GM21528 (cell line): ENCODE data around the gene PSMD3.
"Not testable (repeated sequence)": the region's sequence is repeated elsewhere in the genome, so short reads cannot be mapped to it uniquely, and the experiment has no call there.

Experiments used
- ATAC-seq: cut with Tn5 transposase; IDR thresholded peaks from one replicate; pipeline ENCODE4 v1.9.1; 2021; ENCODE audit warnings: mild to moderate bottlenecking, moderate library complexity; ENCODE audit not compliant: unreplicated experiment, low FRiP score

Gene PSMD3

GRCh38 chr17:39980351-39981206 lies at the start of gene PSMD3:
TSS of gene PSMD3 (plus strand) at chr17:39980807. CDS start at chr17:39980971, 164 bp downstream.
- peak; percentile 86 for ATAC-seq

- ATAC-seq = no peak
Observed at GRCh38 chr17:39933912-39934311, 46.7 kb upstream of the PSMD3 start.

- ATAC-seq = no peak
Observed at GRCh38 chr17:39934324-39934723, 46.3 kb upstream of the PSMD3 start.

GRCh38 chr17:39935909-39936308 lies 44.7 kb upstream of the PSMD3 start:
- no peak for ATAC-seq

DNA sequence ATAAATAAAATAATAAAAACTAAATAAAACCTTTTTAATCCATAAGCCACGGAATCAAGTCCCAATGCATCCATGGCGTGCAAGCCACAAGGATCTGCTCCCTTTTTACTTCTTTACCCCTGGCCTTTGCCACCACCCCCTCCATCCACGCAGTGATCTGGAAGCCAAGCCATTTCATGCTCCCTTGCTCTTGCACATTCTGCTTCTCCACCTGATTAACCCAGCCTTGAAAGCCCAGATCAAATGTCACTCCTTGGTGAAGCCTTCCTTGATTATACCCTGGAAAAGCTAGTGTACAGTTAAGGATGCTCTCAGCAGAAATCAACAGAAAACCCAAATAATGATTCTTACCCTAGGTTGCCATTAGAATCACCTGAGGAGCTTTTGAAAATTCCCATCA lies 43.2 kb upstream of the PSMD3 start:
- no peak for ATAC-seq

- ATAC-seq = no peak
Observed at GRCh38 chr17:39938140-39938869, 42.3 kb upstream of the PSMD3 start.

GRCh38 chr17:39939106-39939505 lies 41.5 kb upstream of the PSMD3 start:
- no peak for ATAC-seq

DNA sequence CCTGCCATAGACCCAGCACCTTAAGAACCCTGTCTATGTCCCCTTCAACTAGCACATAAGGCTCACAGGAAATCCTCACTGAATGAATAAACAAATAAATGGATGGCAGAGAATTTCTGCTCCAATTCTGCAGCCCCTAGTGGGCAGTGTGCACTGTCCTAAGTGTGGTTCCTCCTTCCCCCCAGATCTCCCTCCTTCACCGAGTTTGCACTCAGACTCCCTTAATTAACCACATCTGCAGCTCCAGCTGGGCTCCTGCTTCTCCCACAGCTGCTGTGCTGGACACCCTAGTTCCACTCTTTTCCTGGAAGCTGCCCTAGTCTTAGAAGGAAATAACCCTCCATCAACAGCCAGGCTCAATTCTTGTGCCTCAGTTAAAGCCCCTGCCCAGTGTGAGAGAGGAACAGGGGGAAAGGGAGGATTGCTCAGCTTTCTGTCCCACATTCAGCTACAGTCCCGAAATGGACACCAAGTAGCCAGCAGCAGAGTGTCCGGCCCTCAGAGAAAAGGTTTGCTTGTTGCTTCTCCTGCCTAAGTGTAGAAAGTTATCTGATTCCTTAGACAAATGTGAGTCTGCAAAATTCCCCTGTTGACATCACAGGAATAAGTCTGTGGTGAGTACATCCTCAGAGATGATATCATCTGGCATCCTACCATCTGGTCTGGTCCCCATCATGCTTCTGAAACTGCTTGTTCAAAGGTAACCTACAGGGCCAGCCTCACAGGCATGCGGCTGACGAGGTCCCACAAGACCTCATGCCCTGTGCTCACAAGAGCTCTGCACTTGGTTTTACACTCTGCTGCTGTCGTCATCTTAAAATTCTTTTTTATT lies 40.8 kb upstream of the PSMD3 start:
- no peak for ATAC-seq

GRCh38 chr17:39943702-39944392 lies 36.8 kb upstream of the PSMD3 start:
- no peak for ATAC-seq

- ATAC-seq = no peak
Observed at GRCh38 chr17:39944393-39944711, 36.3 kb upstream of the PSMD3 start.

GRCh38 chr17:39946551-39947330 lies 33.9 kb upstream of the PSMD3 start:
- ATAC-seq = no peak

DNA sequence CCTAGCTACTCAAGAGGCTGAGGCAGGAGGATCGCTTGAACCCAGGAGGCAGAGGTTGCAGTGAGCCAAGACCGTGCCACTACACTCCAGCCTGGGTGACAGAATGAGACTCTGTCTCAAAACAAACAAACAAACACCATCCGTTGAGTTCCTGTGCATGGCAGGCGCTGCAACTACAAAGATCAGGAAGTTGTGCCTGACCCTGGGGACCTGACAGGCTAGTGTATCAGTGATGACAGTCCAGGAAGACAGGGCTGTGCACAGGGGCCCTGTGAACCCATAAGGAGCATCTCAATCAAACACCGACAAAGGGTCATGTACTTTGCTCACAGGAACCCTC lies 32.1 kb upstream of the PSMD3 start:
- ATAC-seq = not testable (repeated sequence)

GRCh38 chr17:39949028-39949427 lies 31.6 kb upstream of the PSMD3 start:
- ATAC-seq = no peak

- no peak for ATAC-seq
Observed at GRCh38 chr17:39950871-39951348, 29.7 kb upstream of the PSMD3 start.

- ATAC-seq = peak; percentile 22
Observed at GRCh38 chr17:39951924-39952679, 28.5 kb upstream of the PSMD3 start.

DNA sequence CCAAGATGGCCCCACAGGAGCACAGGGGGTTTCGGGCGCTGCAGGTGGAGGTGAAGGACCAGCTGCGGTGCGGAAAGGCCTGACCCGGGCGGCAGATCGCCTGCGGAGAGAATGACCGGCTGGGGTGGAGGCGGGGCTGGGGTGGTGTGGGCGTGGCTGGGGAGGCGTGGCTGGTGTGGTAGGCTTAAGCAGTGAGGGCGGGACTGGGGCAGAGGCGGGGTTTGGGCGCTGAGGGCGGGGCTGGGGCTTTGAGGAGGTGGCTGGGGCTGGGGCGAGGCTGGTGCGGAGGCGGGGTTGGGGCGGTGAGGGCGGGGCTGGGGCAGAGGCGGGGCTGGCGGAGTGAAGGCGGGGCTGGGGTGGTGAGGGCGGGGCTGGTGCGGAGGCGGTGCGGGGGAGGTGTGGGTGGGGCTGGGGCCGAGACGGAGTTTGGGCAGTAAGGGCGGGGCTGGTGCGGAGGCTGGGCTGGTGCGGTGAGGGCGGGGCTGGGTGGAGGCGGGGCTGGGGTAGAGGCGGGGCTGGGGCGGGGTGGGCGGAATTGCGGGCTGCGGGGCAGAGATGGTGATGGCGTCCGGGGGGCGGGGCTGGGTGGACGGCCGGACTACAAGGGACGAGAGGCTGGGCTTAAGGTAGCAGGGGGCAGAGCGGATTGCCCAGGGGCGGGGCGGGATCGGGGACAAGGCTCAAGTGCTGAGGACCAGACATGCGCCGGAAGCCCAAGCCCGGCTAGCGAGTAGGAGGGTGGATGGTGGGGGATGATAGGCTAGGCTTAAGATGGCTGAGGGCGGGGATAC lies 27.7 kb upstream of the PSMD3 start:
- ATAC-seq = peak; percentile 67

DNA sequence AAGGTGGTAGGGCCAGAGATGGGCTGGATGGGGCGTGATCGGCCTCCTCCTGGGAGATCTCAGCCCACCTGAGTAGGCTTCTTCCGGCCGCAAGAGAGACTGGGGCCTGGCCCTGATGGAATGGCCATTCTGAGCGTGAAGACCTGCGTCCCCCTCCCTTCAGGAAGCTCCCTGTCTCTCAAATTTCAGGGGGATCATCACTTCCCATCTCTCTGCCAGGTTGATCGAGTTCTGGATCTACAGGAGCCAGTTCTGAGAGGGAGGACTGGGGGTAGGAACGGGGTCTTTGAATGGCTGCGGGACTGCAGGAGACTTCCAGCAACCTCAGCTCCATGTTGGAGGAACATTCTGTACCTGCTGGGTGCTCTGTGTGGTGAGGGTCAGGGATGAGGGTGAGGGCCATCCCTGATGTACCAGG lies 27.1 kb upstream of the PSMD3 start:
- peak; percentile 10 for ATAC-seq

DNA sequence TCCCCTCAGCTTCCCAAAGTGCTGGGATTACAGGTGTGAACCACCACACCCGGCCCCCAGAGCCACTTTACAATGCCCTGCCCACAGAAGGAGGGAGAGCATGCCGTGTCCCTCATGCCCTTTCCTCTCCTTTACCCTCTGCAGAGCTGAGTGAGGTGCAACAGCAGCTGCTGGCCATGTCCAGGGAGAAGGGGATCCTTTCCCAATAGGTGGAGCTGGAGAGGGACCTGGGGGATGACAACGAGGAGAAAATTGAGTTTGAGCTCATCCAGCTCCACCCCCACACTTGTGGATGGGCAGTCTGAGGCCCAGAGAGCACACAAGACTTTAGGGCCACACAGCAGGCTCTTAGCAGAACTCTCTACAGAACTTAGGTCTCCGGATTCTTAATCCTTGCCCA lies 25.7 kb upstream of the PSMD3 start:
- no peak for ATAC-seq
